Endodermal cell (in vitro differentiated cells): ENCODE data around the gene ZMIZ1. TPM values are rescaled to one million over a fixed set of nuclear protein-coding genes. Genes with fewer than 3 reads are reported as not detected.

ENCODE experiments used
- DNase-seq: peaks from one replicate; pipeline ENCODE4 v3.0.0-alpha.2; 2017
- H3K27ac ChIP-seq: 2 replicates; pipeline ENCODE4 v1.5.1; 2013; ENCODE audit warnings: mild to moderate bottlenecking, low read depth, low read length, moderate library complexity
- H3K27me3 ChIP-seq: 2 replicates; pipeline ENCODE4 v1.6.1; 2013; ENCODE audit warnings: mild to moderate bottlenecking, low read length, moderate library complexity; ENCODE audit not compliant: insufficient read depth, control insufficient read depth, poor library complexity, severe bottlenecking
- H3K36me3 ChIP-seq: 2 replicates; pipeline ENCODE4 v1.7.0; 2013; ENCODE audit warnings: mild to moderate bottlenecking, low read length, moderate library complexity; ENCODE audit not compliant: control insufficient read depth, insufficient read depth
- H3K4me1 ChIP-seq: one replicate; pipeline ENCODE4 v1.7.0; 2013; ENCODE audit warnings: low read length; ENCODE audit not compliant: control insufficient read depth, insufficient read depth
- H3K4me3 ChIP-seq: 2 replicates; pipeline ENCODE4 v1.5.1; 2013; ENCODE audit warnings: mild to moderate bottlenecking, low read length, moderate library complexity
- H3K9ac ChIP-seq: 2 replicates; pipeline ENCODE4 v1.6.1; 2013; ENCODE audit warnings: mild to moderate bottlenecking, low read length, moderate library complexity; ENCODE audit not compliant: poor library complexity, severe bottlenecking; ENCODE audit errors: extremely low read depth
- H3K9me3 ChIP-seq: 2 replicates; pipeline ENCODE4 v1.6.1; 2013; ENCODE audit warnings: mild to moderate bottlenecking, low read length, moderate library complexity; ENCODE audit not compliant: control insufficient read depth
- H3K27ac Mint-ChIP-seq: 2 replicates; pipeline ENCODE4 v1.8.0; 2020; ENCODE audit warnings: mixed read lengths
- H3K27me3 Mint-ChIP-seq: 2 replicates; pipeline ENCODE4 v1.8.0; 2021; ENCODE audit warnings: mild to moderate bottlenecking, mixed read lengths; ENCODE audit not compliant: insufficient read depth
- H3K36me3 Mint-ChIP-seq: 2 replicates; pipeline ENCODE4 v1.8.0; 2020; ENCODE audit warnings: low read depth, mixed read lengths
- H3K4me1 Mint-ChIP-seq: 2 replicates; pipeline ENCODE4 v1.8.0; 2020; ENCODE audit warnings: mixed read lengths
- H3K4me3 Mint-ChIP-seq: 2 replicates; pipeline ENCODE4 v1.8.0; 2020; ENCODE audit warnings: mild to moderate bottlenecking, moderate library complexity, mixed read lengths
- H3K9me3 Mint-ChIP-seq: 2 replicates; pipeline ENCODE4 v1.8.0; 2020; ENCODE audit warnings: mild to moderate bottlenecking, mixed read lengths
- CTCF ChIP-seq: fragments of 200-600 bp; sonication (generic); conservative IDR thresholded peaks from 2 replicates; pipeline ENCODE4 v1.5.0; 2021; ENCODE audit warnings: antibody characterized with exemption, mild to moderate bottlenecking
- WGBS, 2 experiments: methylation state at CpG; one replicate each; pipeline versions ENCODE4 v1.1.5 to v1.1.7; 2013; ENCODE audit warnings: missing lambda C conversion rate in 2 of 2, mixed read lengths in 1 of 2; ENCODE audit not compliant: insufficient coverage in 1 of 2, insufficient read length in 1 of 2; 5-methylcytosine and 5-hydroxymethylcytosine counted together
- total RNA-seq, 2 donors: library from RNA; stranded (reverse); fragmentation: NEBNext Ultra II Directional in 1 of 2; extraction: Animal tissue kit (Norgen Biotek cat#: 25700) in 1 of 2; gene quantifications; 2 replicates in 1 of 2; 3 replicates in 1 of 2; pipeline ENCODE4 v1.2.1, GENCODE V29; 2021

ZMIZ1 gene
- total RNA-seq, 2 donors from 2014 or later = 65.3 to 67.5 TPM

GRCh38 chr10:79077488-79078173 lies 8.9 kb downstream of the ZMIZ1 start:
- DNase-seq = no peak
- no peak overlapping the region for H3K27ac Mint-ChIP-seq
- 92 to 94% methylated on average over 8 to 10 of the region's 10 CpGs for WGBS, 2 experiments
- H3K36me3 ChIP-seq = no peaks in the 10 kb centered on the region
- no peaks in the 10 kb centered on the region for H3K27me3 ChIP-seq
- no peaks in the 10 kb centered on the region for H3K9me3 Mint-ChIP-seq
- no peak overlapping the region for H3K4me3 Mint-ChIP-seq
- H3K27ac ChIP-seq = no peak overlapping the region
- H3K4me1 ChIP-seq = peaks cover 27% of the 10 kb centered on the region
- H3K4me1 Mint-ChIP-seq = peaks cover 75% of the 10 kb centered on the region
- no peak overlapping the region for H3K9ac ChIP-seq
- H3K27me3 Mint-ChIP-seq = no peaks in the 10 kb centered on the region
- no peak overlapping the region for H3K4me3 ChIP-seq
- no peaks in the 10 kb centered on the region for H3K9me3 ChIP-seq
- no peak for TF ChIP-seq CTCF
- no peaks in the 10 kb centered on the region for H3K36me3 Mint-ChIP-seq

- 94 to 100% methylated on average over 5 to 7 of the region's 8 CpGs for WGBS, 2 experiments
- Histone ChIP-seq H3K4me1 (peaks cover 31% of the 10 kb centered on the region), H3K9me3 (no peaks in the 10 kb centered on the region), H3K27ac (no peak overlapping the region), H3K27me3 (no peaks in the 10 kb centered on the region), H3K36me3 (no peaks in the 10 kb centered on the region), H3K9ac (no peak overlapping the region), H3K4me3 (no peak overlapping the region)
- Mint-ChIP-seq H3K36me3 (no peaks in the 10 kb centered on the region), H3K9me3 (no peaks in the 10 kb centered on the region), H3K4me1 (peaks cover 74% of the 10 kb centered on the region), H3K27me3 (no peaks in the 10 kb centered on the region), H3K27ac (no peak overlapping the region), H3K4me3 (no peak overlapping the region)
- DNase-seq = no peak
- no peak for TF ChIP-seq CTCF
Measured at GRCh38 chr10:79078367-79079053, 9.7 kb downstream of the ZMIZ1 start.

GRCh38 chr10:79079054-79079397 lies 10.3 kb downstream of the ZMIZ1 start:
- Mint-ChIP-seq H3K9me3 (no peaks in the 10 kb centered on the region), H3K4me3 (no peak overlapping the region), H3K27ac (peak overlapping the region; percentile 84), H3K27me3 (no peaks in the 10 kb centered on the region), H3K36me3 (no peaks in the 10 kb centered on the region), H3K4me1 (peaks cover 74% of the 10 kb centered on the region)
- DNase-seq = no peak
- H3K9ac ChIP-seq = no peak overlapping the region
- peaks cover 29% of the 10 kb centered on the region for H3K4me1 ChIP-seq
- whole genome bisulfite sequencing, 2 experiments = 87 to 100% methylated on average over 1 of the region's 1 CpG
- TF ChIP-seq CTCF = no peak
- H3K27ac ChIP-seq = no peak overlapping the region
- H3K4me3 ChIP-seq = no peak overlapping the region
- no peaks in the 10 kb centered on the region for H3K27me3 ChIP-seq
- no peaks in the 10 kb centered on the region for H3K9me3 ChIP-seq
- no peaks in the 10 kb centered on the region for H3K36me3 ChIP-seq
